ENCODE results near the gene UBE2H. TPM values are rescaled to one million over a fixed set of nuclear protein-coding genes. Genes with fewer than 3 reads are reported as not detected.
A peak's percentile ranks its signal among the peaks of the same experiment; 100 is the strongest.

Gene UBE2H
- total and polyA plus RNA-seq, 2 of the 4 experiments (the other 2 are of a cell fraction), result 34.6 to 49.4 TPM

DNA sequence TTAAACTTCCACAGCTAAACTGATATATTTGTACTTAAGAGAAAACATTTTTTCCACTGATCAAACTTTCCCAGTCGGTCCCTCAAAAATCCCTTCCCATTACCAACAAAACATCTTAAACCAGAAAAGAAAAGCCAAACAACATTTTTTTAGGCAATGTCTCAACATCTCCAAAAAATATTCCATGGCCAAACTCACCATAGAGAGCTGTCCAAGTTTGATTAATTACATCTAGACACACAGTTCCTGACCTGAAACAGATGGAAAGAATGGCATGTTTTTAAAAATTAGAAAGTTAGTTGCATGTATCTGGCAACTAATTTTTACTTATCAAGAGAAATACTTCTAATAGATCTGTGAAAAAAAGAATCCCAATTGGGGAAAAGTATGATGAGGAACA lies 95.4 kb downstream of the UBE2H start:
- H3K27ac ChIP-seq (ENCODE audit: insufficient read depth, low read length), result no peak overlapping the region
- no peak overlapping the region for H2AFZ ChIP-seq (replicated peaks; ENCODE audit: low read length, poor library complexity)
- dilution Hi-C loops (cut with HindIII; ENCODE audit: low sequenced_read_pairs, unreplicated experiment) (no loop called here), in situ Hi-C loops (cut with MboI; ENCODE audit: low sequenced_read_pairs) (no loop called here), intact Hi-C loops (cut with micrococcal nuclease) (loop anchor here (1.0 to 5.0 kb wide), 2 partner anchors 8 to 95 kb away; partner anchors contain the start of gene UBE2H)
- peak overlapping the region; percentile 71; the same call in 1 of the 2 replicates for H3K4ac ChIP-seq (ENCODE audit: low read depth, low read length)
- H3K9me1 ChIP-seq (ENCODE audit: insufficient read depth, low read length), result peaks cover 15% of the 10 kb centered on the region
- BruUV-seq (replicated peaks), result no TSS peak
- H3K36me3 ChIP-seq (ENCODE audit: control insufficient read depth, insufficient read depth, low read length), result peaks cover 9% of the 10 kb centered on the region
- ATAC-seq (ENCODE audit: low read depth) (no peak), DNase-seq (no peak)
- no peak overlapping the region for H2BK5ac ChIP-seq (ENCODE audit: low read depth, low read length, poor library complexity, severe bottlenecking)
- H4K91ac ChIP-seq (ENCODE audit: insufficient read depth, low read depth, low read length), result no peak overlapping the region
- no peak overlapping the region for H3K4me3 ChIP-seq (ENCODE audit: insufficient read depth, low read depth, low read length)
- no peak overlapping the region for H3K4me2 ChIP-seq (ENCODE audit: low read depth, low read length)
- H4K5ac ChIP-seq (ENCODE audit: low read depth, low read length), result no peak overlapping the region
- H2AK9ac ChIP-seq (replicated peaks; ENCODE audit: low read depth, low read length, poor library complexity), result no peak overlapping the region
- no peak overlapping the region for H4K8ac ChIP-seq (ENCODE audit: low read depth in 2 of 2, low read length in 2 of 2)
- WGBS, 2 experiments (ENCODE audit: extremely low coverage in 2 of 2, insufficient read length in 1 of 2), result 100% methylated on average over 1 of the region's 1 CpG; no CpG with 5 or more reads in 1 of the 2 experiments
- H4K20me1 ChIP-seq (ENCODE audit: insufficient read depth, low read length), result peaks cover 10% of the 10 kb centered on the region; the same call in 1 of the 2 replicates
- H3K9ac ChIP-seq (ENCODE audit: low read depth, low read length), result no peak overlapping the region
- POLR2A ChIA-PET (ENCODE audit: unreplicated experiment), result no interaction called here
- peaks cover 23% of the 10 kb centered on the region for H3K4me1 ChIP-seq (ENCODE audit: control insufficient read depth, insufficient read depth, low read length)
- H2AK5ac ChIP-seq (ENCODE audit: low read depth, low read length), result no peak overlapping the region
- H2BK20ac ChIP-seq (ENCODE audit: low read depth, low read length), result no peak overlapping the region
- H3K56ac ChIP-seq (ENCODE audit: extremely low read depth, insufficient read depth, low read length), result no peak overlapping the region
- no peak overlapping the region for H3K23ac ChIP-seq (ENCODE audit: low read depth, low read length)
- peaks cover 21 to 65% of the 10 kb centered on the region in 2 experiments for H3K79me1 ChIP-seq (ENCODE audit: low read depth in 1 of 2, low read length in 2 of 2)
- no peak overlapping the region for H3K14ac ChIP-seq (replicated peaks; ENCODE audit: low read depth, low read length)
- no peak overlapping the region for H3K18ac ChIP-seq (ENCODE audit: low read depth, low read length)
- 0 out of 3 replicates have a peak overlapping the region, but pooled peaks have one; percentile 85 for H2BK15ac ChIP-seq (ENCODE audit: low read depth, low read length)
- TF ChIP-seq MAFK (IDR thresholded peaks at IDR 0.05; ENCODE audit: low read depth, low read length) (no peak), ELK1 (IDR thresholded peaks at IDR 0.05; ENCODE audit: borderline replicate concordance, low read depth, low read length) (no peak), MXI1 (IDR thresholded peaks at IDR 0.05; ENCODE audit: borderline replicate concordance, low read depth, low read length) (no peak), RCOR1 (IDR thresholded peaks at IDR 0.05; ENCODE audit: insufficient replicate concordance, low read length) (no peak), NFE2L2 (IDR thresholded peaks at IDR 0.05; ENCODE audit: low read depth, low read length) (no peak), MAZ (IDR thresholded peaks at IDR 0.05; ENCODE audit: borderline replicate concordance, low read depth, low read length) (no peak), CEBPB (IDR thresholded peaks at IDR 0.05; ENCODE audit: low read depth, low read length) (no peak), FOS (IDR thresholded peaks at IDR 0.05; ENCODE audit: low read depth, low read length) (no peak), RAD21 (IDR thresholded peaks at IDR 0.05; ENCODE audit: low read length) (no peak), CHD1 (IDR thresholded peaks at IDR 0.05; ENCODE audit: low read depth, low read length) (no peak), USF2 (IDR thresholded peaks at IDR 0.05; ENCODE audit: low read depth, low read length) (no peak), BHLHE40 (IDR thresholded peaks at IDR 0.05; ENCODE audit: low read depth, low read length) (no peak), RFX5 (IDR thresholded peaks at IDR 0.05; ENCODE audit: low read depth, low read length) (no peak), SMC3 (IDR thresholded peaks at IDR 0.05; ENCODE audit: low read depth, low read length) (no peak), POLR2A (IDR thresholded peaks at IDR 0.05; ENCODE audit: low read depth, low read length) (no peak)
- TF ChIP-seq, protein P1, sequence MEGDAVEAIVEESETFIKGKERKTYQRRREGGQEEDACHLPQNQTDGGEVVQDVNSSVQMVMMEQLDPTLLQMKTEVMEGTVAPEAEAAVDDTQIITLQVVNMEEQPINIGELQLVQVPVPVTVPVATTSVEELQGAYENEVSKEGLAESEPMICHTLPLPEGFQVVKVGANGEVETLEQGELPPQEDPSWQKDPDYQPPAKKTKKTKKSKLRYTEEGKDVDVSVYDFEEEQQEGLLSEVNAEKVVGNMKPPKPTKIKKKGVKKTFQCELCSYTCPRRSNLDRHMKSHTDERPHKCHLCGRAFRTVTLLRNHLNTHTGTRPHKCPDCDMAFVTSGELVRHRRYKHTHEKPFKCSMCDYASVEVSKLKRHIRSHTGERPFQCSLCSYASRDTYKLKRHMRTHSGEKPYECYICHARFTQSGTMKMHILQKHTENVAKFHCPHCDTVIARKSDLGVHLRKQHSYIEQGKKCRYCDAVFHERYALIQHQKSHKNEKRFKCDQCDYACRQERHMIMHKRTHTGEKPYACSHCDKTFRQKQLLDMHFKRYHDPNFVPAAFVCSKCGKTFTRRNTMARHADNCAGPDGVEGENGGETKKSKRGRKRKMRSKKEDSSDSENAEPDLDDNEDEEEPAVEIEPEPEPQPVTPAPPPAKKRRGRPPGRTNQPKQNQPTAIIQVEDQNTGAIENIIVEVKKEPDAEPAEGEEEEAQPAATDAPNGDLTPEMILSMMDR (conservative IDR thresholded peaks at IDR 0.05; ENCODE audit: low read depth, low read length), result no peak
- H2BK120ac ChIP-seq (ENCODE audit: low read depth, low read length), result no peak overlapping the region
- H3K27me3 ChIP-seq (ENCODE audit: control insufficient read depth, insufficient read depth, low read length), result no peaks in the 10 kb centered on the region
- CTCF ChIA-PET, result no interaction called here
- no peaks in the 10 kb centered on the region for H3K9me3 ChIP-seq (ENCODE audit: control insufficient read depth, insufficient read depth, low read length)

Data from IMR-90 (cell line).